Measurements from ENCODE around the gene UTF1.

UTF1 gene

DNA sequence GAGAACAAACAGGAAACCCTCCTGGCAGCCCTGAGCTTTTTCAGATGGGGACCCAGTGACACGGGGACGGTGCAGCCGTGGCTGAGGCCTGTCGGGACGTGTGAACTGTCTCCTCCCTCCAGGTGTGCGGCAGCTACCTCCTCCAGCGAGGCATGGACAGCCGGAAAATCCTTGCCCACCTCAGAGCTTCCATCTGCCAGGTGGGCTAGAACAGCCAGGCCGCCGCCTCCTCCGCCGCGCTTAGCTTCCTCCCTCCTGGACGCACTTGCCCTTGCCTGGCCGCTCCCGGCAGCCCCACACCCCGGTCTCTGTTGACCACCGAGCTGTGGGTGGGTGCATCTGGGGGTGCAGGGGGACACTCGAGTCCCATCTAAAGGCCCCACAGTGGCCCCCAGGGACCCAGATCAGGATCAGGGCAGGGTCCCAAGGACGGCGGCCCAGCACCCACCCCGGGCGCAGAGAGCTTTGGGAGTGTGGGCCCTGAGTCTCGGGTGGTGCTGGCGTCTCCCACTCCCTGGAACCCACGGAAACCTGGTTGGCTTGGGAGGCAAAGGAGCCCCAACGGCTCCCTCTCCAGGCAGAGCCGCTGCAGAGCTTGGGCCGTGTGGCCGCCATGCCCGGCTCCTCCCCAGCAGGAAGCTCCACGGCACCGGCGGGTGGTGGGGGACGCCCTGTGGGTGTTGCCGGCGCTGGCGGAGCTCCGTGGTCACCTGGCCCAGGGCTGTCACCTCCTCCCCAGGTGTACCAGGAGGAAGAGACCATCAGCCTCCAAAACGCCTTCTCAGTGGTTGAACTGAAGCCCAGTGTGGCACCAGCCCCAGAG, 32.9 kb upstream of the UTF1 start:
- no peak for DNase-seq (ENCODE audit: low read depth in 2 of 2)

GRCh38 chr10:133197786-133198185, 32.2 kb upstream of the UTF1 start:
- DNase-seq (ENCODE audit: low read depth in 2 of 2): no peak

GRCh38 chr10:133198206-133198605, 31.8 kb upstream of the UTF1 start:
- no peak for DNase-seq (ENCODE audit: low read depth in 2 of 2)

GRCh38 chr10:133198621-133199487, 31.2 kb upstream of the UTF1 start:
- DNase-seq (ENCODE audit: low read depth in 2 of 2): no peak

DNA sequence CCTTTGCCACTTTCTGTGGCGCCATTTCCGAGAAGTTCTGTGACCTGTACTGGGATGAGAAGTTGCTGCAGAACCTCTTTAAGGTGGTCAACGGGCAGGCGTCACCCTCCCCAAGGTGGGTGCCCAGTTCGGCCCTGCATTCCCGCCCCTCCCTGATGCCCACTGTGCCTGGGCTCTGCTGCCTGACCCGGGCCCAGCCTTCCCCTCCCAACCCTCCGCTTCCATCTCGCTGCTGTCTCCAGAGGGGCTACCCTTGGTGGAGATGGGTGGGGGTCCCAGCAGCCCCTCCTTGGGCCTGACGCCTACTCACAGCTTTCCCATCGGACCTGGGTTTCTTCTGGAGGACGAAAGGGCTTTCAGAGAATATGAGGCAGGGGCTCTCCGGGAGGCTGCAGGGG, 30.5 kb upstream of the UTF1 start:
- no peak for DNase-seq (ENCODE audit: low read depth in 2 of 2)

- DNase-seq (ENCODE audit: low read depth in 2 of 2): no peak
Measured at GRCh38 chr10:133199992-133200611, 29.9 kb upstream of the UTF1 start.

DNA sequence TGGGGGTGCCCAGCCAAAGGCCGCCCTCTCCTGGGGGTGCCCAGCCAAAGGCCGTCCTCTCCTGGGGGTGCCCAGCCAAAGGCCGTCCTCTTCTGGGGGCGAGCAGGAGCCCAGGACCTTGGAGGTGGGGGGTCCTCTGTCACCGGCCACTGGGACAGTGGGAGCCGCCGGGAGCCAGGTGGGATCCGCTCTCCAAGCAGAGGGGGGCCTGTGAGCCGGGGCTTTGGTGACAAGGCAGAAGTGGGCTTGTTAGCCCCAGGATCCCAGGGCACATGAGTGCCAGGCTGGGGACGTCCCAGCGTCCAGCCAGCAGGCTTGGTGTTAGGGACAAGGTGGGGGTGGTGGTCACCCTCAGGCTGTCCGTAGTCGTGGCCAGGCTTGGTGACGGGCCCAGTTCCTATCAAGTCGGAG, 29.4 kb upstream of the UTF1 start:
- DNase-seq (ENCODE audit: low read depth in 2 of 2): no peak

GRCh38 chr10:133201151-133201947, 28.7 kb upstream of the UTF1 start:
- DNase-seq (ENCODE audit: low read depth in 2 of 2): no peak

GRCh38 chr10:133201948-133202725, 27.9 kb upstream of the UTF1 start:
- DNase-seq (ENCODE audit: low read depth in 2 of 2): no peak

- DNase-seq (ENCODE audit: low read depth in 2 of 2): no peak
Measured at GRCh38 chr10:133202778-133203651, 27.0 kb upstream of the UTF1 start.

- DNase-seq (ENCODE audit: low read depth in 2 of 2): no peak
Measured at GRCh38 chr10:133203652-133204195, 26.3 kb upstream of the UTF1 start.

DNA sequence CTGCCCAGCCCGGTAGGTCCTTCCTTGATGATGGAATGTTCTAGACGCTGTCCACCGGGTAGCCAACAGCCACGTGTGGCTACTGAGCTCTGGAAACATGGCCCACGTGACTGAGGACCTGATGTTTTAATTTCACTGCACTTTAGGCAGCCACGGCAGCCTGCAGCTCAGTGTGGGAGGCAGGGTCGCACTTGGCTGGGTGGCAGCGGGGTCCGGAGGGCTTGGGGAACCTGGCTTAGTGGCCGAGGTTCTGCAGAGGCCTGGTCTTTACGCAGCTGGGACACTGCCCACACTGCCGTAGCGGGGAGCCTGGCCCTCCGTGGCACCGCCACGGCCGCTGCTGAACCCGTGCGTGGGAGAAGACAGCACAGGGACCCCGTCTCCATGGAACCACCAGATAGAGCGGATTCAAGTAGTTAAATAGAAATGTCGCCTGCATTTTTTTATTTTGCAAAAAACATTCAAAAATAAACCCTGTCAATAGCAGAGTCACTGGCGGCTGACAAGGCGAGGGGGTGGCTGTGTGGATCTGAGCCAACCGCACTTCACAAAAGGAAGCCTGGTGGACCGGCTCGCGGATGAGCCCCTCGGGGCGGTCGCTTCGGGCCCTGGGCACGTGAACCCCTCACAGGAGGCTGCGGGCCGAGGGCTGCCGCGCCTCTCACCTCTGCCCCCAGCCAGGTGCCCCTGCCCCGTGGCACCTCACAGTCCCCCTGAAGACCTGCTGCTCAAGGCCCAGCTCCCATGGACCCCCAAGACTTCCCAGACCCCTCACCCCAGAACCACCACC, 25.6 kb upstream of the UTF1 start:
- no peak for DNase-seq (ENCODE audit: low read depth in 2 of 2)

DNA sequence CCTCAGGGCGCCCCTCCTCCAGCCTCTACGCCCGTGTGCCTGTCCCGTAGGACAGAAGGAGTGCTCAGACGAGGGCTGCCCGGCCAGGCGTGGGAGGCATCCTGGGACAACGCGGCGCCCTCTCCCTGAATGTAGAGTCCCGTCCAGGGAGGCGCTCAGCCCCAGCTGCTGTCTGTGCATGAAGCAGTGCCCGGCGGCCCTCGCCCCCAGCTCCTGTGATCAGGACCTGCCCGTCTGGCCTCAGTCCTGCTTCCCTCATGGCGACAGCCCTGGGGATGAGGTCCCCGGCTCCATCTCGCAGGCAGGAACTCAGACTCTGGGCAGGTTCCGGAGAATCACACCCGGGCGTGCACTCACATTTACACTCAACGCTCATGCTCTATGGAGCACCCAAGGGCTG, 24.9 kb upstream of the UTF1 start:
- DNase-seq (ENCODE audit: low read depth in 2 of 2): no peak

- no peak for DNase-seq (ENCODE audit: low read depth in 2 of 2)
Measured at GRCh38 chr10:133206356-133207040, 23.5 kb upstream of the UTF1 start.

- DNase-seq (ENCODE audit: low read depth in 2 of 2): no peak
Measured at GRCh38 chr10:133207041-133207600, 22.9 kb upstream of the UTF1 start.

GRCh38 chr10:133207627-133208026, 22.4 kb upstream of the UTF1 start:
- no peak for DNase-seq (ENCODE audit: low read depth in 2 of 2)

DNA sequence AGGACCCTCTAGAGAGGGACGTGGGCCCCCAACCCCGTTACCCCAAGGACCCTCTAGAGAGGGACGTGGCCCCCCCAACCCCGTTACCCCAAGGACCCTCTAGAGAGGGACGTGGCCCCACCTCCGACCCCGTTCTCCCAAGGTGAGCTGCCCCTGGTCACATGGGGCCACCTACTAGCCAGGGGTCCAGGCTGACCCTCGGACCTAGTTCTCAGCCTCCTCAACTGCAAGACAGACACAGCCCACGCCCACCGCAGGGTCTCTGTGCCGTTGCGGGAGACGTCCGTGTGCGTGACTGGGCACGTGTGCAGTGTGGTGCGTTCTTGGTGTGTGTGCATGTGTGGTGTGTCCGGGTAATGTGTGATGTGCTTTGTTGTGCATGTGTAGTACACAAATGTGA, 21.6 kb upstream of the UTF1 start:
- DNase-seq (ENCODE audit: low read depth in 2 of 2): no peak

- no peak for DNase-seq (ENCODE audit: low read depth in 2 of 2)
Measured at GRCh38 chr10:133209117-133209516, 20.9 kb upstream of the UTF1 start.

All from stimulated activated CD8-positive, alpha-beta memory T cell treated with anti-CD3 and anti-CD28 coated beads, Interleukin-2, amount 100 ng/mL, for 1 hour (primary cell).